Dendritic cell treated with granulocyte-macrophage colony-stimulating factor and Interleukin-4, amounts not matched to agents 40 ng/mL and 50 ng/mL, for 4 days (primary cell): Measurements from ENCODE around the gene HSPA6.

Experiments used
- H3K27ac Mint-ChIP-seq: one replicate; pipeline ENCODE4 v1.8.0; 2022; ENCODE audit warnings: mild to moderate bottlenecking, mixed read lengths
- H3K27me3 Mint-ChIP-seq: one replicate; pipeline ENCODE4 v1.8.0; 2022; ENCODE audit warnings: mild to moderate bottlenecking, mixed read lengths
- H3K36me3 Mint-ChIP-seq: one replicate; pipeline ENCODE4 v1.8.0; 2022; ENCODE audit warnings: low read depth, mixed read lengths
- H3K4me1 Mint-ChIP-seq: one replicate; pipeline ENCODE4 v1.8.0; 2022; ENCODE audit warnings: low read depth, mixed read lengths
- H3K4me3 Mint-ChIP-seq: one replicate; pipeline ENCODE4 v1.8.0; 2022; ENCODE audit warnings: mild to moderate bottlenecking, moderate library complexity, mixed read lengths
- H3K9me3 Mint-ChIP-seq: one replicate; pipeline ENCODE4 v1.8.0; 2022; ENCODE audit warnings: mixed read lengths
- intact Hi-C: fragments of 100-400 bp; cut with micrococcal nuclease; formaldehyde crosslinking; loops from one replicate; pipeline ENCODE4 v1.15.0; 2022

The HSPA6 gene

DNA sequence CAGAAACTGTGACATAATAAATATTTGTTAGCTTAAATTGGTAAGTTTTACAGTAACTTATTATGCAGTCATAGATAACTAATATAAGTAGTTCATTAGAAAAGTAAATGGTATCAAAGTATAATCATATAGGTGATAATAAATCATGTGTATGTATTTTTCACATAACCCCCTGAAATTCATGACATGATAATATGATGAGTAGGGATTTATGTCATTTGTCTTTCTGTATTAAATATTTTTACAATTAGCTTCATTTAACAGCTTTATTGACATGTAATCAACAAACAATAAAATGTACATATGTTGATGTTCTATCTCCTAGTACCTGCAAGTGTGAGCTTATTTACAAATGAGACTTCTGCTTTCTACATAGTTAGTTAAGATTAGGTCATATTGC, 28.9 kb upstream of the HSPA6 start:
- no peaks in the 10 kb centered on the region for H3K9me3 Mint-ChIP-seq
- peaks cover 48% of the 10 kb centered on the region for H3K4me1 Mint-ChIP-seq
- H3K27ac Mint-ChIP-seq = no peak overlapping the region
- H3K27me3 Mint-ChIP-seq = peaks cover 18% of the 10 kb centered on the region
- no peak overlapping the region for H3K4me3 Mint-ChIP-seq
- intact Hi-C loops = no loop called here
- no peaks in the 10 kb centered on the region for H3K36me3 Mint-ChIP-seq

DNA sequence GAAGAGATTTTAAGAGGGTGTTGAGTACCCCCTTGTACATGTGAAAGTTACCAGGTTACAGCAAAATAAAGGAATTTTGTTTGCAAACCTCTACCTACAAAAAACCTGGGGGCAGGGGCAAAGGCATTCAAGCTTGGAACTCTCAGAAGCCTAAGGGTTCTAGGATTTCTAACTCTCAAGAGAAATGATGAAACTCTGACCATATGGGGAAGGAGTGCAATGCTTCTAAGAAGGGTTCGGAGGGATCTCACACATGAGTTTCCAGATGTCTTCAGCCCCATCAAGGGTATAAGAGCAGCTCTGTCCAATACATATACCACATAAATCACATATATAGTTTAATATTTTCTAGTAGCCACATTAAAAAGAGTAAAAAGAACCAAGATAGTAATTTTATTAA, 26.4 kb upstream of the HSPA6 start:
- H3K4me1 Mint-ChIP-seq = peaks cover 48% of the 10 kb centered on the region
- H3K27ac Mint-ChIP-seq = no peak overlapping the region
- no peaks in the 10 kb centered on the region for H3K9me3 Mint-ChIP-seq
- intact Hi-C loops = no loop called here
- no peaks in the 10 kb centered on the region for H3K36me3 Mint-ChIP-seq
- peaks cover 4% of the 10 kb centered on the region for H3K27me3 Mint-ChIP-seq
- no peak overlapping the region for H3K4me3 Mint-ChIP-seq

DNA sequence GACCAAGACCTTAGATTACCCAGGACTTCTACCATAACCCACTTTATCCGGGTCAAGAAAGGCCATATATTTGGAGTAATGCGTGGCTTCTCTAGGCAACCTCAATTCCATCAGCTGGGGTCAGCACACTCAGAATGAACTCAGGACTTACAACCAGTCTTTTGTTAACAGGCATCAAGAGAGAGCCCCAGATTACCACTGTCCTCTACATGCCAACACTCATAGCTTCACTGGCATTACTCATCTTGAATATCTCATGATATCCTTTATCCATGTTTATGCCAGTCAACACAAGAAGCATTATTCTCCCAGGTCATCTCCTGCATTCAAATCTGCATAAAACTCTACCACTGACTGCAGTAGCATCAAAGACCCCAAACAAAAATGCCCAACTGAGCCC, 25.7 kb upstream of the HSPA6 start:
- intact Hi-C loops = no loop called here
- no peaks in the 10 kb centered on the region for H3K36me3 Mint-ChIP-seq
- peaks cover 2% of the 10 kb centered on the region for H3K27me3 Mint-ChIP-seq
- H3K9me3 Mint-ChIP-seq = no peaks in the 10 kb centered on the region
- H3K27ac Mint-ChIP-seq = peak overlapping the region; percentile 84
- peaks cover 55% of the 10 kb centered on the region for H3K4me1 Mint-ChIP-seq
- H3K4me3 Mint-ChIP-seq = no peak overlapping the region

DNA sequence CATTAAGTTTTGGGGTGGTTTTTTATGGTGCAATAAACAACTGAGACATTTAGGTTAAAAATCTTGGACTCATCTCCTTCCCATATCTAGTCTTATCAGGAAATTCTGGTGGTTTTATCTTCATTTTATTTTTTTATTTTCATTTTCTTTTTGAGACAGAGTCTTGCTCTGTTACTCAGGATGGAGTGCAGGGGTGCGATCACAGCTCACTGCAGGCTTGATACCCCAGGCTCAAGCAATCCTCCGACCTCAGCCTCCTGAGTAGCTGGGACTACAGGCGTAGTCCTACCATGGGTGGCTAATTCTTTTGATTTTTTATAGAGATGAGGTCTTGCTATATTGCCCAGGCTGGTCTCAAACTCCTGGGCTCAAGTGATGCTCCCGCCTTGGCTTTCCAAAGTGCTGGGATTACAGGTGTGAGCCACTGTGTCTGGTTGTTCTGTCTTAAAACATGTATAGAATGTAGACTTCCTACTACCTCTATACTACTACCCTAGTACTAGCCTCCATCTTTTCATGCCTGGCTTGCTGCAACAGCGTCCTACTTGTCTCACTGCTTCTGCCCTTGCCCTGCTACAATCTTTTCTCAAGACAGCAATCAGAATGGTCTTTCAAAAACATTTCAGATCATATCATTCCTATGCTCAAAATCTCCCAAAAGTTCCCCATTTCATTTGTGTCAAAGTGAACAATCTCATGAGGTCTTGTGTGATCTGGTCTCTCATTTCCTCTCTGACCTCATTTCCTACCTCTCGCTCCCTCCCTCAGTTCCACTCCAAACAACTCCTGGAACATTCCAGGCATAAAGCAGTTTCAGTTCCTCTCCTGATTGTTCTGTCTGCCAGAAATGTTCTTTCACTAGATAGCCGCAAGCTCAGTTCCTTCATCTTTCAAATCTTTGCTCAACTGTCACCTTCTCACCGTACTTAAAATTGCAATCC, 25.0 kb upstream of the HSPA6 start:
- intact Hi-C loops = no loop called here
- H3K27ac Mint-ChIP-seq = peak overlapping the region; percentile 84
- no peaks in the 10 kb centered on the region for H3K9me3 Mint-ChIP-seq
- no peaks in the 10 kb centered on the region for H3K36me3 Mint-ChIP-seq
- peaks cover 2% of the 10 kb centered on the region for H3K27me3 Mint-ChIP-seq
- H3K4me1 Mint-ChIP-seq = peaks cover 61% of the 10 kb centered on the region
- peak overlapping the region; percentile 27 for H3K4me3 Mint-ChIP-seq

DNA sequence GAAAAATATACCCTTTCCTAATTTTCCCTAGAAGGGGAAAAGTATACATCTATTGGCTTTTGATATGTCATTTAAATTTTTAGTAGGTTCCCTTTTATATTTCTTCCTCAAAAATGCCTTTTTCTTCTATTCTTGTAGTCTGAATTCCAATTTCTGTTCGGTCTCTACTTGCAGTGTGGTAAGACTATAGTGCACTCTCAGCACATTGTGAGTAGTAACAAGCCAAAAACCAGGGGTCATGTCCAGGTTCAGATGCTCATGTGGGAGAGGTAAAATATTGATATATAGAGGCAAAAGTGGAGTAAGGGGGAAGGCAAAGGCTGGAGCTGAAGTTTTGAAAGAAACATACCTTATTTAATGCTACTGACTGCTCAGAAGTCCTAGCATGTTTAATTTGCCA, 23.1 kb upstream of the HSPA6 start:
- Mint-ChIP-seq H3K9me3 (no peaks in the 10 kb centered on the region), H3K27me3 (peaks cover 2% of the 10 kb centered on the region), H3K4me3 (no peak overlapping the region), H3K4me1 (peaks cover 74% of the 10 kb centered on the region), H3K27ac (peak overlapping the region; percentile 84), H3K36me3 (peaks cover 3% of the 10 kb centered on the region)
- intact Hi-C loops = no loop called here

DNA sequence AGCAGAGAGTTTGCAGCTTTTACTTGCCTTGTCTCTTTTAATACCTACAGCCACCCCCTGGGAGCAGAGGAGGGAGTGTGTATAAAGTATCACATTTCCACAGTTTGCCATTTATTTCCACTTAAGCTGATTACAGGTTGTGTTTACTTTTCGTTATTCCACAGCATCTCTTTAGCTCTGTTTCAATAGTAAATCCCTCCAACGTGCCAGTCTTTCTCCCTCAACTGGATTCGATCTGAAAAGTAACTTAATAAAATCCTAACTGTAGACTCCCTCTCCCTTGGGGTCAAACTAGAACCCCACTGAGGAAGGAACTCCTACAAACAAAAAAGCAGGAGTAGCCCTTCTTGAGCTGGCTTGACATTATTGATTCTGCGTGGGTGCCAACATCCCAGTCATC, 22.2 kb upstream of the HSPA6 start:
- Mint-ChIP-seq H3K36me3 (peaks cover 13% of the 10 kb centered on the region), H3K4me3 (no peak overlapping the region), H3K9me3 (no peaks in the 10 kb centered on the region), H3K27me3 (no peaks in the 10 kb centered on the region), H3K27ac (peak overlapping the region; percentile 84), H3K4me1 (peaks cover 83% of the 10 kb centered on the region)
- intact Hi-C loops = no loop called here

DNA sequence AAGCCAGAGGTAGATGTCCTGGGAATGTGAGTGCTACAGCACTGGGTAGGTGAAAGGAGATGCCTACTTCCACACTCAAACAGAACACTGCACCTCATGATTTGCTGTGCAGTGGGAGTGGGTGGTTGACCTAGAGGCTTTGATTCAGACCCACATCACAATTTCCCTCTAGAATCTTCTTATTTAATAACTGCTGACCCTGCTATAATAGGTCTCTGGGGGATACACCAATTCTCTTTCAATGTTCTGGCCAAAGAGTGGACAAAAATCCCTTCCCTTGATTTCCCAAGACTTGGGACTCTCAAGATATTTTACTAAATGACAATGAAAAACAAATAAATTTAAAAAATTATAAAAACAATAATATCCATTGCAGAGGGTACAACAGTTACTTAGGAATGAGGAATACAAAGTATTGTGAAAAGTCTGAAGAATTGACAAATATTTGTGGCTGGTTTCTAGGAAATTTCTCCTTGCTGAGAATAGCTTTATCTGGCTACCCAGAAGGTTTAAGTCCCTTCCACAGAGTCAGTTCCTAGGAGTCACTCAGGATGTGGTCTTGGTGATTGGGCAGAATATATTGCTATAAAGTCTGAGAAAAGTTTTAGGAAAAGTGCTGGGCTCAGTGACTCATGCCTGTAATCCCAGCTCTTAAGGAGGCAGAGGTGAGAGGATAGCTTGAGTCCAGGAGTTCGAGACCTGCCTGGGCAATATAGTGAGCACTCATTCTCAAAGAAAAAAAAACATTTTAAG, 21.5 kb upstream of the HSPA6 start:
- intact Hi-C loops = no loop called here
- Mint-ChIP-seq H3K36me3 (peaks cover 19% of the 10 kb centered on the region), H3K4me3 (no peak overlapping the region), H3K27me3 (no peaks in the 10 kb centered on the region), H3K27ac (no peak overlapping the region), H3K9me3 (no peaks in the 10 kb centered on the region), H3K4me1 (peaks cover 84% of the 10 kb centered on the region)

DNA sequence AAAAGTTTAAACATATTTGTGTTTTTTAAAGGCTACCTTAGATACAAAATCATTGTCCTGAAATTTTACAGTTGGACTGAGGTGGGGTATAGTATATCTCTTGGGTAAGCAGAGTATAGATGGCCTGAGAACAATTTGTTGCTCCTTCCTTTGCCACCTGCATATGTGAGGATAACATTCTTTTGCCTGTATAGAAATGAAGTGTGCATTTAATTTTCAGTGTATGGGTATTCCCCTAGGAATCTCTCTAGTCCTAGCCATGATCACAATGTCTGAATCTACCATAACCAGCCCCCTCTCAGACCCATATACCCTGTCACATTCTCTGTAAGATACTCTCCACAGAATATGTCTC, 21.0 kb upstream of the HSPA6 start:
- intact Hi-C loops = no loop called here
- peaks cover 83% of the 10 kb centered on the region for H3K4me1 Mint-ChIP-seq
- H3K27me3 Mint-ChIP-seq = no peaks in the 10 kb centered on the region
- no peak overlapping the region for H3K27ac Mint-ChIP-seq
- H3K9me3 Mint-ChIP-seq = no peaks in the 10 kb centered on the region
- peaks cover 24% of the 10 kb centered on the region for H3K36me3 Mint-ChIP-seq
- no peak overlapping the region for H3K4me3 Mint-ChIP-seq

DNA sequence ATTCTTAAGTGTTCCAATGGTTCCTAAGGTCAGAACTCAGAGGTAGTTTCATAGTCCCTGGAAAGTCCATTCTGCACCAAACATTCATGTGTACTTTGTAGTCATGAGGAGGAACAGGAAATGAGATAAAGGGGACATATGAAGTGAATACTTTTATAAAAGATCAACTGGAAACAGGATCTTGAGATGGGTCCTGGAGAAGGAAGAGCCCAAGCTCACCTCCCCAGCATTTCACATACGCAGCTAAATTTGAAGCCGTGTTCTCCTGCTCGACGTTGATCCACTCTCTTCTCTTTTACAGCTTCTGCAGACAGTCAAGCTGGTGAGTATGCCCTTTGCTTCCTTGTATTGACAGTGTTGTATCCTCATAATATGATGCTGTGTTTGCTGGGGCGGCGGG, 18.7 kb upstream of the HSPA6 start:
- no peaks in the 10 kb centered on the region for H3K9me3 Mint-ChIP-seq
- H3K4me1 Mint-ChIP-seq = peaks cover 83% of the 10 kb centered on the region
- peak overlapping the region; percentile 85 for H3K27ac Mint-ChIP-seq
- peak overlapping the region; percentile 88 for H3K4me3 Mint-ChIP-seq
- H3K27me3 Mint-ChIP-seq = no peaks in the 10 kb centered on the region
- H3K36me3 Mint-ChIP-seq = peaks cover 48% of the 10 kb centered on the region
- intact Hi-C loops = no loop called here

DNA sequence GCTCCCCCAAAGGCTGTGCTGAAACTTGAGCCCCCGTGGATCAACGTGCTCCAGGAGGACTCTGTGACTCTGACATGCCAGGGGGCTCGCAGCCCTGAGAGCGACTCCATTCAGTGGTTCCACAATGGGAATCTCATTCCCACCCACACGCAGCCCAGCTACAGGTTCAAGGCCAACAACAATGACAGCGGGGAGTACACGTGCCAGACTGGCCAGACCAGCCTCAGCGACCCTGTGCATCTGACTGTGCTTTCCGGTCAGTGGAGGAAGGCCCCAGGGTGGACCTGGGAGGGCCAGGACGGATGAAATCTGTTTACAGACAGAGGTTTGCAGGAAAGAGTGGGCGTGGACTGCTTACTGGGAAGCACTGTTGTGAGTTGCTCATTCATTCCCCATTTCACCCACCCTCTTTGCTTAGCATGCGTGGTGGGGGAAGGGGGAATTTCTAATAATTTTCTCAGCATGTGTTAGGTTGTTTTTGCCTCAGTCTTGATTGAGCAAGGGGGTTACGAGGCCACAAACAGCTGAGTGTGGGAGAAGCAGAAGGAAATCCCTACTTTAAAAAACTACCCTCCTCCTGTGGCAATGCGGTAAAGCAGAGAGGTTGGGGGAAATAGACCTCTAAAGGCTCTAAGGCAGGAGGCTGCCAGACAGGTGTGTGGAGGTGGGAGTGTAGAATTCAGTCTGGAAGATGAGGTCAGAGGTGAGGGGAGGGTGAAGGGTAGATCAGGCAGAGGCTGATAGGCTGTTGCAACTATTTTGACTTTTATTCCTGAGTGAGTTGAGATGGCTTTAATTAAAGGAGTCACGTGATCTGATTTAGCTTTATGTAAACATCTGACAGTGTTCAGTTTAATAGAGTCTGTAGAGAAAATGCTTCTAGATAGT, 17.8 kb upstream of the HSPA6 start:
- peak overlapping the region; percentile 88 for H3K4me3 Mint-ChIP-seq
- peaks cover 57% of the 10 kb centered on the region for H3K36me3 Mint-ChIP-seq
- peak overlapping the region; percentile 85 for H3K27ac Mint-ChIP-seq
- H3K4me1 Mint-ChIP-seq = peaks cover 83% of the 10 kb centered on the region
- intact Hi-C loops = no loop called here
- no peaks in the 10 kb centered on the region for H3K27me3 Mint-ChIP-seq
- H3K9me3 Mint-ChIP-seq = no peaks in the 10 kb centered on the region

DNA sequence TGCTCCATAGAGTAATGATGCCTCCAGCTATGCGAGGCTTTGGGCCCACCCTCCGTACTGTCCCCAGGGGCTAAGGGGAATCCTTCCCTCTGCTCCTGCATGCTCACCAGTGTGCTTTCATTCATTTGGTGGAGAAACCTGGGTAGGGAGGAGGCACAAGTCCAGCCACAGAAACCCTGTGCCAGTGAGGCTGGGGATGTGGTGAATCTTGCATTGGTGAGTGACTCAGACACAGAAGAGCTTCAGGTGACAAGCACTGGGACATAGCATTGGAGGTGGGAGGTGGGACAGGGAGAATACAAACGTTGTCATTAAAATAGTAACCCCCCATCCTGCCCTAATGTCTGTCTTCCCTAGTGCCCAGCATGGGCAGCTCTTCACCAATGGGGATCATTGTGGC, 13.9 kb upstream of the HSPA6 start:
- Mint-ChIP-seq H3K9me3 (no peaks in the 10 kb centered on the region), H3K27ac (peak overlapping the region; percentile 71), H3K27me3 (no peaks in the 10 kb centered on the region), H3K36me3 (peaks cover 82% of the 10 kb centered on the region), H3K4me1 (peaks cover 75% of the 10 kb centered on the region), H3K4me3 (no peak overlapping the region)
- intact Hi-C loops = no loop called here

DNA sequence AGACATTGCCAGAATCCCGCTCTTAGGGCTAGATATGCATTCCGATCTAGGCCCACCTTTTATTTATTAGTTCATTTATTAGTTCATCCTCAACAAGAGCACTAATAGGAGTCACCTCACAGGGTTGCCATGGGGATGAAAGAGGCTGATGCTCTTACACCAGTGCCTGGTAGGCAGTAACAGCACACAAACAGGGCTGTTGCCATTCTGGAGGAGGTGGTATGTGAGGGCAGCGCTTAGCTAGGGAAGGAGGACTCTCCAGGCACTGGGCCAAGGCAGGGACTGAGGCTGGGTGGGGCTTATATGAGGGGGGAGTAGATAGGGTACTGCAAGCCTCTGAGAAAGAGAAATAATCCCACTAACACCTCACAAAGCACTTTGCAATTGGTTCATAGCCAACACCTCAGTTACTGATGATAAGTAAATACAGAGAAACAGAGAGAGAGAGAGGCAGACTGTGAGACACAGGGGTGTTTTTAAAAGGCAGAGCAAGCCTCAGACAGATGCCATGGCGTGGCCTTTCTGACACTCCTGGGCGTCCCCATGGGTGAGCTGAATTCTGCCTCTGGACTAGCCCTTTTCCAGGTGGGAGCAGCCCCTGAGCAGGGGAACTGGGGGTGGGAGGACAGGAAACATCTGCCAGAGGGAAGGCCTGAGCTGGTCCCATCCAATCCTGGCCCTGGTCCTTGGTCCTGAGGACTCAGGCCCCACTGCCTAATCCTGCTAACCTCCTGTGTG, 13.2 kb upstream of the HSPA6 start:
- no peaks in the 10 kb centered on the region for H3K9me3 Mint-ChIP-seq
- peaks cover 79% of the 10 kb centered on the region for H3K36me3 Mint-ChIP-seq
- intact Hi-C loops = no loop called here
- H3K27me3 Mint-ChIP-seq = no peaks in the 10 kb centered on the region
- H3K4me1 Mint-ChIP-seq = peaks cover 69% of the 10 kb centered on the region
- peak overlapping the region; percentile 20 for H3K4me3 Mint-ChIP-seq
- H3K27ac Mint-ChIP-seq = peak overlapping the region; percentile 71

DNA sequence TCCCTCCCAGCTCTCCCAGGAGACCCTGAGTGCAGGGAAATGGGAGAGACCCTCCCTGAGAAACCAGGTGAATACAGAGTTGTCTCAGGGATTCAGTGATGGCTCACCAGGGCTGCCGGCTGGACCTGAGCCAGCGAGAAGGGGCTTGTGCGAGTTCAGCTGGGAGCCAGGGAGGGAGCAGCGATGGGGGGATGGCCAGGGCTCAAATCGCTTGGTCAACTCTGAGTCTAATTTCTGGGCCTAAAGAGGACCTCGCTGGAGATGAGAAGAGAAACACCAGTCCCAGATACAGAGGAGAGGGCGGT, 12.6 kb upstream of the HSPA6 start:
- Mint-ChIP-seq H3K27ac (peak overlapping the region; percentile 71), H3K9me3 (no peaks in the 10 kb centered on the region), H3K4me1 (peaks cover 63% of the 10 kb centered on the region), H3K27me3 (no peaks in the 10 kb centered on the region), H3K36me3 (peaks cover 74% of the 10 kb centered on the region), H3K4me3 (no peak overlapping the region)
- intact Hi-C loops = no loop called here
